HEK293 (cell line): ENCODE results near the gene ASNSD1.

Source experiments
- CTCF ChIP-seq: fragments of 450-650 bp; formaldehyde crosslinking; IDR thresholded peaks from 2 replicates; pipeline ENCODE4 v1.5.1; 2016; ENCODE audit warnings: missing biosample characterization, missing genetic modification characterization
- RBAK ChIP-seq: fragments of 450-650 bp; formaldehyde crosslinking; IDR thresholded peaks from 2 replicates; pipeline ENCODE4 v1.5.1; 2016; ENCODE audit warnings: missing biosample characterization, missing genetic modification characterization
- SETDB1 ChIP-seq: IDR thresholded peaks from one replicate; pipeline ENCODE4 v1.6.1; 2017; ENCODE audit warnings: mild to moderate bottlenecking, low read length, moderate library complexity, mixed read lengths; ENCODE audit not compliant: insufficient read length
- ZNF155 ChIP-seq: fragments of 450-650 bp; formaldehyde crosslinking; IDR thresholded peaks from 2 replicates; pipeline ENCODE4 v1.5.1; 2016; ENCODE audit warnings: missing biosample characterization, missing genetic modification characterization
- ZNF274 ChIP-seq, 2 experiments: fragments of 200-500 bp in 1 of 2; fragments of 450-650 bp in 1 of 2; sonication (Bioruptor generic) in 1 of 2; formaldehyde crosslinking in 1 of 2; IDR thresholded peaks; 2 replicates each; pipeline versions ENCODE4 v1.5.1 to v1.6.1; 2014 to 2016; ENCODE audit warnings: borderline replicate concordance in 1 of 2, inconsistent platforms in 1 of 2, low read length in 1 of 2, missing biosample characterization in 1 of 2, missing genetic modification characterization in 1 of 2
- ZNF341 ChIP-seq: fragments of 450-650 bp; formaldehyde crosslinking; IDR thresholded peaks from 2 replicates; pipeline ENCODE4; 2016; ENCODE audit warnings: low read depth, missing biosample characterization, missing genetic modification characterization
- ZNF623 ChIP-seq: fragments of 450-650 bp; formaldehyde crosslinking; IDR thresholded peaks from 2 replicates; pipeline ENCODE4 v1.5.1; 2016; ENCODE audit warnings: missing biosample characterization, missing genetic modification characterization
- ZNF707 ChIP-seq: fragments of 450-650 bp; formaldehyde crosslinking; IDR thresholded peaks from 2 replicates; pipeline ENCODE4 v1.5.1; 2016; ENCODE audit warnings: missing biosample characterization, missing genetic modification characterization
- TF ChIP-seq, protein P1 (sequence below): fragments of 450-650 bp; formaldehyde crosslinking; optimal IDR thresholded peaks from 2 replicates; pipeline ENCODE3; 2016; ENCODE audit warnings: missing biosample characterization, mild to moderate bottlenecking, missing genetic modification characterization

DNA sequence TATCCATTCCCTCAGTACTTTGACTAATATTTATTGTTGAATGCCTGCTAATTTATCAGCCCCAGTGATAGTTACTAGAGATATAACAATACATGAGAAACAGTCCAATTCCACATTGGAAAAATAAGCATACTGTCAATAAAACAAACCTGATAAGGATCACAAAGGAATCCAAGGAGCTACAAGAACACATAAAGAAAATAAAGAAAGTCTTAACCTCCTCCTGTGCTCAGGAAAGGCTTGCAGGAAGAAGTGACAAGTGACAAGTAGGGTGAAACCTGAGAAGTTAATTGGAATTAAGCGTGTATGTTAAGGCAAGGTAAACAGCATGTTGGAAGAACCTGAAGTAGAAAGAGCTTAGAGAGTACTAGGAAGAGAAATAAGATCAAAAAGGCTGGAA, 20.3 kb upstream of the ASNSD1 start:
- TF ChIP-seq CTCF (no peak), ZNF623 (tag by site-specific recombination) (no peak), RBAK (no peak), ZNF341 (tag by site-specific recombination) (no peak), ZNF707 (tag by site-specific recombination) (no peak), ZNF274 (IDR thresholded peaks at IDR 0.05; ENCODE audit: low read length) (no peak), ZNF274 (tag by site-specific recombination; IDR thresholded peaks at IDR 0.05; ENCODE audit: borderline replicate concordance) (no peak), ZNF155 (tag by site-specific recombination) (no peak), SETDB1 (no peak)
- TF ChIP-seq, protein P1, sequence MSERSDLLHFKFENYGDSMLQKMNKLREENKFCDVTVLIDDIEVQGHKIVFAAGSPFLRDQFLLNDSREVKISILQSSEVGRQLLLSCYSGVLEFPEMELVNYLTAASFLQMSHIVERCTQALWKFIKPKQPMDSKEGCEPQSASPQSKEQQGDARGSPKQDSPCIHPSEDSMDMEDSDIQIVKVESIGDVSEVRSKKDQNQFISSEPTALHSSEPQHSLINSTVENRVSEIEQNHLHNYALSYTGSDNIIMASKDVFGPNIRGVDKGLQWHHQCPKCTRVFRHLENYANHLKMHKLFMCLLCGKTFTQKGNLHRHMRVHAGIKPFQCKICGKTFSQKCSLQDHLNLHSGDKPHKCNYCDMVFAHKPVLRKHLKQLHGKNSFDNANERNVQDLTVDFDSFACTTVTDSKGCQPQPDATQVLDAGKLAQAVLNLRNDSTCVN (tag by site-specific recombination): no peak
